Stimulated activated CD8-positive, alpha-beta memory T cell treated with anti-CD3 and anti-CD28 coated beads, Interleukin-4, amount 100 ng/mL, for 48 hours (primary cell): ENCODE measurements around the gene CDK11A.
"Not testable (repeated sequence)": the region's sequence is repeated elsewhere in the genome, so short reads cannot be mapped to it uniquely, and the experiment has no call there.

Source experiments
- DNase-seq: peaks from one replicate; pipeline ENCODE4 v3.0.0-alpha.2; 2020

Gene CDK11A

DNA sequence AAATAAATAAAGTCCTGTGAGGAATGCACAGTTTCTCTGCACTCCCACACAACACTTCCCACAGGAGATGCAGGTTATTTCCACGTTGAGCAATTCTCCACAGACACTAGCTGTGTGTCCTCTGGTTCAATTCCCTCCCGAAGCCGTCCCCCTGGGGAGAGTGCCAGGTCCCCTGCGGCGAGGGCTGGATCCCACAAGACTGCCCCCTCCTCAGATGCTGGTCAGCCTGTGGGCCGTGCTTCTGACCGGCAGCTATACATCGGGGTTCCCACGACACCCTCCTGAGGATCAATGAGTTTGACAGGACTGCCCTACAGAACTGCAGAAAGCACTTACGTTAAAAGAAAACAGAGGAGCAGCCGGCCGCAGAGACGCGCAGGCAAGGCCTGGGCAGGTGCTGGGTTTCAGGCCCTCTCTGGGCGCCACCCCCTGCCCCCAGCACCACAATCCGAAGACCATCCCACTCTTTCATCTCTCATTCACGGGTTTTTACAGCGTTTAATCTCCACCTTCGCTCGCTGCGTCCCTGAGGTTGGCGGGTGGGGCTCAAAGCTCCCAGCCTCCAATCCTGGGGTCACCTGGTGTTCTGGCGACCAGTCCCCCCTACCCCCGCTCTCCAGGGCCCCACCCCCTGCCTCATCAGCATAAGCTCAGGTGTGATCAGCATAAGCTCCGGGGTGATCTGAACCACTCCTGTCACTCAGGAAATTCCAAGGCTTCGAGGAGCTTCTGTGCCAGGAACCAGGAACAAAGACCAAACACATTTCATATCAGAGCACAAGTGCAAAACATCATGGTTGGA is 40.9 kb downstream of the CDK11A start:
- DNase-seq = no peak

DNA sequence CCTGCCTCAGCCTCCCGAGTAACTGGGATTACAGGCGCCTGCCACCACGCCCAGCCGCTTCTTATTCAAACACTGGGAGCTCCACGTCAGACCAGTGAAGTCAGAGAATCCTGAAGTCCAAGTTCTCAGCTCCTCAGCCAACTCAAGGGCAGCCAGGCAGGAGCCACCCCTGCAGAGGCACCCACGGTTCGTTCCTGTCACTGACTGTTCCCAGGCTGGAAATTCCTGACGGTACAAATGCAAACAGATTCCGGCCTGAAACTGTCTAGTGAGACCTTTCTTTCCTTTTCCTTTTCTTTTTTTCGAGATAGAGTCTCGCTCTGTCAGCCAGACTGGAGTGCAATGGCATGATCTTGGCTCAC is 43.3 kb downstream of the CDK11A start:
- no peak for DNase-seq

DNA sequence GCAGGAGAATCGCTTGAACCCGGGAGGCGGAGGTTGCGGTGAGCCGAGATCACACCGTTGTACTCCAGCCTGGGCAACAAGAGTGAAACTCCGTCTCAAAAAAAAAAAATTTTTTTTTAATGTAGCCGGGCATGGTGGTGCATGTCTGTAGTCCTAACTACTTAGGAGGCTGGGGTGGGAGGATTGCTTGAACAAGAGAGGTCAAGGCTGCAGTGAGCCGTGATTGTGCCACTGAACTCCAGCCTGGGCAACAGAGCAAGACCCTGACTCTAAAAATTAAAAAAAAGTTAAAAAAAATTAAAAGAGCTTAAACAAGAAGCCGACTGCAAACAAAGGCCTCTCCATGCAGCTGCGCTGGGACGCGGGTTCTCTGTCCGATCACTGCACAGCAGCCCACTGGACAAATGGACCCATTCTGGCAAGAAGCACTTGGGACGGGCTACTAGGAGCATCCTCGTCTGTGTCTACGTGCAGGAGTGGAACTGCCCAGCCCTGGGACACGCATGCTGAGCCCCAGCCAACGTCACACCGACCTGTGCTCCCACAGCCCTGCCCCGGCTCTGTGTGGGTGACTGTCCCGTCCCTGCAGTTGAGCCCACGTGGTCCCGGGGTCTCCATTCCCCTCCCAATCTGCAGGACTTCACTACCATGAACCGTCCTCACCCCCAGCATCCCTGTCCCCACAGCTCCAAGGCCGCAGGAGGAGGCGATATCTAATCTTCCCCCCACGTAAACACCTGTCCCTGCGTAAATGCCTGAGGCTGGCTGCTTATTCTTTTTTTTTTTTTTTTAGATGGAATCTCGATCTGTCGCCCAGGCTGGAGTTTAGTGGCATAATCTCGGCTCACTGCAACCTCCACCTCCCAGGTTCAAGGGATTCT is 43.9 kb downstream of the CDK11A start:
- no peak for DNase-seq

DNA sequence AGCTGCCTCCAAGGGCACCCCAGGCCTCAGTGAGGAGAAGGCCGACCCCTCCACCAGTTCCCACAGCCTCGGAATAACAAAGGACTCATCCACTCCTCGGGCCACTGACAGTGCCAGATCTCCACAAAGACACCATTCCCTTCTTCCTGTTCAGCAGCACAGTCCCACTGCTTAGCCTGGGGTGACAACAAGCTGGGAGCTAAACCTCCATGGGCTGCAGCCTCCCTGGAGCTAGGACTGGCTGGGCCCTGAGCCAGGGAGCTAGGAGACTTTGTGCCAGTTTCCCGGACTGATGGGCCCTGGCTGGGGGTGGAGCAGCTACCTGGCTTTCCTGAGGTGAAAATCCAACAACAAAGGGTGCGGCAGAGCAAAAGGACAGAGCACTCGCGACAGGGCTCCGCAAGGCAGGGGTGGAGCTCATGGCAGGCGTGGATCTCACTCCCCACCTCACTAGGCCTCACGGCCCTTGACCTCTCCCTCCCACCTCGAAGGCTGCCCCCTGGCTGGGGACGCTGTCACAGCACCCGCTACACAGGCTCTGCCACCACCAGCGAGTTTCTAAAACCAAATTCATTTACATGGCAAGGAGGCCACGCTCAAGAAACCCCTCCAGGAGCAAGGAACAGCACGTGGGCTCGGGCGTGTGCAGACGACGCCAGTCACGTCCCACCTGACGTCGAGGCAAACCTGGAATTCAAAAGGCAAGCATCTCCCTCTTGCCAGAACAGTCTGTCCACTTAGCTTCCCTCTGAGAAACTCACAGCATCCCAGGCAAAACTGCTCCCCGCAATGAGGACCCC is 45.4 kb downstream of the CDK11A start:
- DNase-seq = peak; percentile 84

DNA sequence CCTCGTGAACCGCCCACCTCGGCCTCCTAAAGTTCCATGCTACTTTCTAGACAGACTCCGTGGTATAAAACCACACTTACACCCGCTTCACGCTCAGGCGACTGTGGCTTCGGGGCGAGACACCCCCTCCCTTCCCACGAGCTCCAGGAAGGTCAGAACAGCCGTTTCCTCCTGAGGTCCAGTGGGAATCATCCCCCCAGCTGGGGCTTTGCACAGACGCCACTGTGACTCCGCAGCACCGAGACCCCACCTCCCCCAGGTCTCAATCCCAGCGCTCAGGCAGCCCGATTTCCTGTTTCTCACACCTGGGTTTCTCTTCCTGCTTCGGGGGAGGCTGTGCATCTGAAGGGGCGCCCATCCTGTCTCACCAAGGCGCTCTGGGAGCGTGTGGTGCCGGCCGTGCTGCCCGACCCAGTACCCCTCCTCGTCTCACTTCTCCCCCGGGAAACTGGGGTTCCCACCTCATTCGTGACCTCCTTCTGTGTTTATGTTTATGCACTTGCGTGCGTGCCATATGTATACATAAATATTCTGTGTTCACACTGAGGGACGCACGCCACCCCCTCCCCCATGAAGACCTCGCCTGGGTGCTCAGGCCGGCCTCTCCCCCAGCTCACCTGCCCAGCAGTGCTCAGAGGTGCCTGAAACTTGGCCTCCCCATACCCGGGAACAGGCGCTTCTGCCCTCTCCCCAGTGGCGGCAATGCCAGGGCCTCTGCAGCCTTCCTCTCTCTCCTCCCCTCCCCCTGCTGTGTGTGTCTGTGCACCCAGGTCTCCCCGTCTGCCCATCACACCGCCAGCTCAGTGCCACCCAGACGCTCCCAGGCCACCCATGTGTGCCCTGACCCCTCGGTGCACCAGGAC is 46.2 kb downstream of the CDK11A start:
- DNase-seq = peak; percentile 72

DNA sequence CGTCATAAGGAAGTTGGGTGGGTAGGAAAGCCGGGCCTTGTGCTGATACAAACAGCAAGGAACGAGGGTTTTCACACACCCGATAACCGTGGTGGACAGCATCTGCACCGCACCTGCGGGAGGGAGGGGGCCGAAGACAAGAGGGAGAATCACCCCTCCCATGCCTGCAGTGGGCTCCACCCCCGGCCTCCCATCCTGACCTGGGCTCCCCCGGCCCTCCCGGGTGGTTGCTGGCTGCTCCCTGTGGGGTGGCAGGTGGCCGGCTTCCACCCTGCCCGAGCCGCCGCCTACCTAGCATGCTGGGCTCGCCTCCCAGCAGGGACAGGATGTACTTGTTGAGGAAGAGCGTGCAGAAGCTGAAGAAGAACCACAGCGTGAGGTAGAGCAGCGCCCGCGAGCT is 48.1 kb downstream of the CDK11A start:
- DNase-seq = not testable (repeated sequence)

DNA sequence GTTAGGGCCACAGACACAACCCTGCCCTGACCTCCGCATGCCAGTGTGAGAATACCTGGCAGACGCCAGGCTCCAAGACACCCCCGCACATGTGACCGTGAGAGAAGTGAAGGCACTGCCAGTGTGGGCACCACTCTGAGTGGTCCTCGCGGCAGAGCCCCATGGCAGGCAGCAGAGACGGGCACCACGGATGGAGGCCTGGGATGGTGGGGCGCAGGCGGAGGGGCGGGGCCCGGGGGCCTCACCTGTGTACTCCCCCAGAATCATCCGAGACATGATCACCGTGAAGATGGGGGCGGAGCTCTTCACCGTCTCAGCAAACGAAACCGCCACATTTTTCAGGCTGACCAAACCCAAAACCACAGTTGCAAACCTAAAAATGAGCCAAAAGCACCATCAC is 48.9 kb downstream of the CDK11A start:
- not testable (repeated sequence) for DNase-seq

DNA sequence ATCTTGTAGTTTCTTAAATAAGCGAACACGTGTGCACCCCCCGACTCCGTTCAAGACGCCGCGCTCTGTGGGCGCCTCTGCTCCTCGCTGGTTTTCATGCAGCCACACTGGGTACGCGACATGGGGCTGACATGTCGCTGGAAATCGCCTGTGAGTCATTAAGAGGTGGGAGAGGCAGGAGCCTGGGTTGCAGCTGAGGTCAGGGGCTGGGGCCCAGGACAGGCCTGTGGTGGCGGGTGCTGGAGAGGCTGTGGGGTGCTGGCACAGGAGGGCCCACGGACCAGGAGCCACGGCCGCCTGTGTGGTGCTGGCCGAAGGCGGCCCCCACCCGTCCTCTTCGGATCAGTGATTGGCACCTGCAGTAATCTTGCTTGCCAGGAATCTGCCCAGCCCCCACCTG is 49.4 kb downstream of the CDK11A start:
- DNase-seq = peak; percentile 45

DNA sequence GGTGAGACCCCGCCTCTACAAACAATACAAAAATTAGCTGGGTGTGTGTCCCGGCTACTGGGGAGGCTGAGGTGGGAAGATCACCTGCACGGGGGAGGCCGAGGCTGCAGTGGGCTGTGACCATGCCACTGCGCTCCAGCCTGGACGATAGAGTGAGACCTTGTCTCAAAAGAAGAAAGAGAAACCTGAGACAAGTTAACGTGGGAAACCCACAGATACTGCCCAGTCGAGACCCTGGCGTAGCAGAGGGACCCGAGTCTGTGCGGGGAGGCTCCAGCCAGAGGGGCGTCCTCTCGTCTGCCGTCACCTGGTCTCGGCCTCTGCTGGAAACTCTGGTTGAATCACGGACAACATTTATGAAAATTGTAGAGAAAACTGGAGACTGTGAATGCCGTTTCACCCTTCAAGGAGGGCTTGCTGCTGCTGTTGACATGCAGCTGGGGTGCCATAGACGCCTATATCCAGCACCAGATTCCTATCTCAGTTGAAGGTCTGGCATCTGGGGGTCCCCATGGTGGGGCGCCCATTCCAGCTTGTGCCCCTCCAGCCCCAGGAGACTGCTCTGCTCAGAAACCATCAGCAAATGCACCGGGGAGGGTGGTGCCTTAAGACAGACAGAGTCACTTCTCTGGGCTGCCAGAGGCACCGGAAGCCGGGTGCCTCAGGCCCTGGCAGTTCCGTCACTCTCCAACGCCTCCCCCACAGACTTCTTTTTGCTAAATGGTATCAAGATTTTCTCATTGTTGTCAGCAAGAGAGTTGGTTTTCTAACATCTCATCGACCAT is 51.8 kb downstream of the CDK11A start:
- no peak for DNase-seq

DNA sequence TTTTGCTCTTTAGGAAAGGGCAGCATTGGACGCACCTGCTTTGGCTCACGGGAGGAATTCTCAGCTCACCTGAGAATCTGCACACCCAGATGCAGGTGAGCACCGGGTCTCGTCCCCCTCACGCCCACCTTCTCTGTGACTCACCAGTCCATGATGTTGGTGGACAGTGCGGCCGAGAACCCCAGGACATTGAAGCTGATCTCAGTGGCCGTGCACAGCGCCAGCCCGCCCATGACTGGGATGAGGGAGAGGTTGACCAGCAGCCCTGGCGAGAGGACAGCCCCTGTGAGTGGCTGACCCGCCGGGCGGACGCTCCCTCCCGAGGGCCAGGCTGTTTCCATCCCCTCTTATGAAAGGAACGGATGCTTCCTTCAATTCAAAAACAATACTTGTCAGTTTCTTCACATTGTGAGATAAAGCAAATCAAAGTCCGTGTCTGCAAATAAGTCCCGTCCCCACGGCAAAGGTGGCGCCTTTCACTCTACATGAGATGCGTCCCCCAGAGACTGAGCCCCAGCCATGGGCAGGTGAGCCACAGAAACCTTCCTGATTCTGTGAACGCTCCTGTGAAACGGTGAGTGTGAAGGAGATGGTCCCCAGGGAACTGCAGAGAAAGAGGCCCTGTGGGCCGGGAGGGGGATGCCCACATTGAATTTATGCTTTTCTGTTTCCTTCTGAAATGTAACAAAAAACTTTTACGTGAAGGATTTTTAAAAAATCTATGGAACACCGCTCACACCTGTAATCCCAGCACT is 52.6 kb downstream of the CDK11A start:
- DNase-seq = no peak

DNA sequence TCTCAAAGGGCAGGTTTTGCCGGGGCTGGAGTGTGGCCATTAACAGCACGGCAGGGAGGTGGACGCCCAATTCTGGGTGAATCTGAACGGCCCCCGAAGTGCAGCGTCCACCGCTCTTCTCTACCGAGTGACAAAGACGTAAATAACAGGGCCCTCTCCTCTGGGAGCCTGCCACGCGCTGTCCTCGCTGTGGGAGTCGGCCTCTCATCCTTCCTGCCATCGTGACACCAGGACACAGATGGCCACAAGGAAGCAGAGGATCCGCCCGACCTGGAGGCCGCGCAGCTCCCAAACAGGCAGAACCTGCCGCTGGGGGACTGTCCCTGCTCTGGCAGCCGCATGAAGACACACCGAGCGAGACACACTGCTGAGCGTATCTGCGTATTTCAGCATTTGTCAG is 53.3 kb downstream of the CDK11A start:
- DNase-seq = no peak

DNA sequence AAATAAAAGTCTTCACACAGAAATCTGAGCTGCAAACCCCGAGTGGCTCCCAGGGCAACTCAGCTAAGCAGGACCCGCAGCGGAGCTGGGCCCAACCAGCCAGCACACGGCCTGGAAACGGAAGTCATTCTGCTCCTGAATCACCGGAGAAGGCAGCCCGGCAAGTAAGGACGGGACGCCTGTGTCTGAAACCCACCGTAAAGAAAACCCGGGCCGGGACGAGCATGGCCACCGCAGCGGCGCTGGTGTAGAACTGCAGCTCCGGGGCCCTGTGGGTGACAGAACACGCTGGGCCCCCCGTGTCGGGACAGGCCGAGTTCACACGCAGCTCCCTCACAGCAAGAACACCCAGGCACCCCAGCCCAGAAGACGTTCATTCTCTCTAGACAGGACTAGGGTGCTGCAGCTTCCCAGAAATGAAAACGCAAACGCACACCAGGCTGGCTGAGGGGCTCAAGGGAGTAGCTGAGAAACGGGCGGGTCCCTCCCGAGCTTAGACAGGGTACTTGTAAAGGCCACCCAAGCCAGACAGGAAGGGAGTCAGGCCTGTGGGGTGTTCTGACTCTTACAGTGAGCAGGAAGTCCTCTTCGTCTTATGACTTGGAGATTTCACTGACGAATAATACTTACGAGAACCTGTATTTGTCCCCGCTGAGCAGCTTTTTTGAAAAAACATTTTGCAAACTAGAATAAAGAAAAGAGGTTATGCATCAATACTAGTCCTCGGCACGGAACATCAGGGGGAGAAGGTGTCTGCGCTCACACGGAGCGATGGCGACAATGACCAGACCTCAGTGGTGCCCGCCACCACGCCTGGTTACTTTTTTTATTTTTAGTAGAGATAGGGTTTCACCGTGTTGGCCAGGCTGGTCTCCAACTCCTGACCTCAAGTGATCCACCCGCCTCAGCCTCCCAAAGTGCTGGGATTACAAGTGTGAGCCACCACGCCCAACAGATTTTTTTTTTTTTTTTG is 54.4 kb downstream of the CDK11A start:
- no peak for DNase-seq

DNA sequence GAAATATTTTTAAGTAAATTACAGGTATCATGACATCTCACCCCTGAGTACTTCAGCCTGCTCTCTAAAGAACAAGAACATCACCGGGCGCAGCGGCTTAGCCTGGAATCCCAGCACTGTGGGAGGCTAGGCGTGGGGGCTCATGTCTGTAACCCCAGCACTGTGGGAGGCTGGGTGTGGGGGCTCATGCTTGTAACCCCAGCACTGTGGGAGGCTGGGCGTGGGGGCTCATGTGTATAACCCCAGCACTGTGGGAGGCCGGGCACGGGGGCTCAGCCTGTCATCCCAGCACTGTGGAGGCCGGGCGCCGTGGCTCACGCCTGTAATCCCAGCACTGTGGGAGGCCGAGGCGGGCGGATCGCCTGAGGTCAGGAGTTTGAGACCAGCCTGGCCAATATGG is 57.6 kb downstream of the CDK11A start:
- no peak for DNase-seq

DNA sequence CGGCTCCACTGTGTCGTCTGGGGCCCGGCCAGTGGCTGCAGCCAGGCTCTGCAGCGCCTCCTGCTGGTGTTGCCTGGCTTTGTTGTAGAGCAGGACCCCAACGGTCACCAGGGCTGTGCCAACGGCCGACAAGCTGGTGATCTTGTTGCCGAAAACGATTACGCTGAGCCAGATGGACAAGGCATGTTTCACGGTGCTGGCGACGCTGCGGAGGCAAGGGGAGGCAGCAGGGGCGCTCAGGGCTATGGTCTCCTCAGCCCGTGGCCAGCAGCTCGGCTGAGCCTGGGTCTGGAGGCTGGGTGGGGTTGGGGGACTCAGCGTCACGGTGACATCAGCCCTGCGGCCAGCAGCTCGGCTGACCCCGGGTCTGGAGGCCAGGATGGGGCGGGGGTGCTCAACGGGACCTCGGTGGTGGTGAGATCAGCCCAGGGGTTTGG is 58.3 kb downstream of the CDK11A start:
- DNase-seq = peak; percentile 78

DNA sequence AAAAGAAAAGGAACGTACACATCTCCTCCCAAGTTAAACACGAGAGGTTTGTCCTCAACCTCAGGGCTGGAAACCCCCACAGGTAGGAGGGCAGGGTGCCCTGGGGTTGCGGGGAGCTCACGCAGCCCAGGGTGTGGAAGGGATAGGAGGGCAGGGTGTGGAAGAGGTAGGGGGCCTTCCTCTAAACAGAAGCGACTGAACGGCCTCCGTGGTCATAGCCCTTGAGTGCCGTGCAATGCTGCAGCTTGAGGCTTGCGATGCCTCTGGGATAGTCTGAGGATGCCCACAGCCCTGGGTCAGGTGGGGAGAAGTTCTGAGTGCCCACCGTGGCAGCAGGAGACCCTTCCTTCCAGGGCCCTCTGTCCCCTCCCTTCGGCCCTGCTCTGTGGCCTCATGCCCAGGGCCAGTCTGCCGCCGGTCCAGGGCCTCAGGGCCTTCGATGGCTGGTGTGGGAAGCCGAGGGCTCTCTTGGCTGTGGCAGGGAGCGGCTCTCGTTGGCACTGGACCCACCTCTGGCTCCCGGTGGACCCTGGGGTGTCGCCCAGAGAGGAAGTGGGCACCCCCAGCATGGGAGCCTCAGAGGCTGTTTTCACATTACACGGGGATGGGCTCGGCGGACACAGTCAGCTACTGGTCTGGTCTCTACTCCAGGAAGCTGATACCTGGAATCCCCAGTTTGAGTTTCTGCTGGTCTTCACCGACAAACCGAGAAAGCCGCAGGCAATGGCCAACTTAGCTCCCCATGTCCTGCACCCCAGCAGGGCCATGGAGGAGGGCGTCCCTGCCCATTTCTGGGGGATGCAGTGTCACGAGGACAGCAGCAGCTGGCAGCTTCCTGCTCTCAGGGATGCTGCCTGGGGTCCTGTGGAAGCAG is 59.0 kb downstream of the CDK11A start:
- DNase-seq = no peak

DNA sequence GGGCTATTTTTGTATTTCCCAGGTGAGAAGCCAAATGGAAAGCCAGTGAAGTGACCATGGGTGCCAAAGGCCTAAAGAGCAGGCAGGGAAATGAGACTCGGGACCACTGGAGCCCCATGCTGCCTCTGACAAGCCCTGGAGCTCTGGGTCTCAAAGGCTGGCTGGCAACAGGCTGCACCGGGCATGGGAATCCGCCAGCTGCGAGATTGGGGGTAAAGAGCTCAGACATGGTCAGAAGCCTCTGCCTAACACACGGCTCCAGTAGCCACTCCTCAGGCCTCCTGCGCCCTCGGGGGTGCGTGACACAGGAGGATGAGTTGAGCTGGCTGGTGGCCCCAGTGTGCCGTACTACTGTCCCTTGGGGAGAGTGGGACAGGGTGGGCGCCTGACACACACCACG is 59.8 kb downstream of the CDK11A start:
- DNase-seq = not testable (repeated sequence)

DNA sequence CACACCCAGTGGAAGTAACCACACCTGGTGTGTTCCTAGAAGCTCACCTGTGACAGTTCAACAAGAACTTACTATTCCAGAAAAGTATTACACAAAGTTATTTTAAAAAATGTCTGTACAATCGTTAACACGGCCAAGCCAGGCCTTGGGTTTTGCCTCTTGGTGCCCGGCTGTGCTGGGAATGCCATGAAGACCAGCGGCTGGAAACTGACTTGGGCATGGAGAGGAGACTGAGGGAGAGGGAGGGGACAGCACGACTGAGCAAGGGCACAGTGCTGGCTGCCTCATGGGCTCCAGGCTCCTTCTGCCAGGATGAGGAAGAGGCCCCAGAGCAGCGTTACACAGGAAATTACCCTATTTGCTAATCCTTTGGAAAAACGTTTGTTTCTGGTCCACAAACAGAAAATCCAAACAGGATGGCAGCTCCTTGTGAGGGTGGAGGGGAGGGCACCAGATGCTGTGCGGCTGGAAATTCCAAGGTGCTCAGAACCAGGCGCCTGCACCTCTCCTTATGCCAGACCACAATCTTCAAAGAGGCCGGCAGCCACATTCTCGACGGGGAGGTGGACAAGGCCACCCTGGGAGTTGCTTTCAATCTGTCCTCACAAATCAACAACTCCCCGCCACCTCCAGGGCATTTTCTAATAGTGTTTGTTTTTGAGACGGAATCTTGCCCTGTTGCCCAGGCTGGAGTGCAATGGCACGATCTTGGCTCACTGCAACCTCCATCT is 61.2 kb downstream of the CDK11A start:
- not testable (repeated sequence) for DNase-seq

DNA sequence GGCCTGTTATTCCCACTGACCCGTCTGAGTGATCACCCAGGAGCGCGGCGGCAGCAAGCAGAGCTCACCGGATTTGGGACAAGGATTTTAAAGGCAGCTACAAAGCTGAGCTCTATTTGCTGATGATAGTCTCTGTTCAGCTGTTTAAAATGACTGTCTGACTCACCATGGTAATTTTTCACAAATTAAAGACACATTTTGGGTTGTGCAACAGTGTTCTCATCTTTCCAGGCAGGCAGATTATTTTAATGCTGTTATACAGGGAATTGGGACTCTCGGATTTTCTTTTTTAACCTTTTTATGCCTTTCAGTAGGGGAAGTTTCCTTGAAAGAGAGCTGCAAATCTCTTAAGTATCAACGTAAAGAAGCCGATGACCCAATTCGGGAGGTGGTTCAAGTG is 61.8 kb downstream of the CDK11A start:
- DNase-seq = not testable (repeated sequence)
